ENCODE data around the gene FHL2. TPM values are rescaled to one million over a fixed set of nuclear protein-coding genes. Genes with fewer than 3 reads are reported as not detected.

Gene FHL2
- polyA plus RNA-seq, 1 donor (not counting 4 experiments of a cell fraction or from before 2014, with no cell fraction given), result 132 TPM

DNA sequence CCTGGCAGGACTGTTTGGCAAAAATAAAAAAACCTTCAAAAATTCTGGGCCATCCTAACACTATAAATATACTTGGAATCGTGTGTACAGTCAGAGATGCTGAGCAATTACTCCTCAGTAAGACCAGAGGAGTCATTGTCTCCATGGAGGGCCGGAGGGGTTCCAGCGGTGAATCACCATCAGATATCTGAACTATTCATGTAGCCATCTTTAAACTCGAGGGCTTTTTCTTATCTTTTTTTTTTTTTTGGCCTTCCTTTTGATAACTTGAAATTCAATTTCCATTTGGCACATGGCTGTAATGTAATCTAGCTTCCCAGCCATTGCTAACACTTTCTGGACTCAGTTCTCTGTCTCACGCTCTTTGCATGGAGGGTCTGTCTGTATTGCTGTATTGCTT lies 7.4 kb upstream of the FHL2 start:
- H3K9me3 ChIP-seq (ENCODE audit: control insufficient read depth, low read depth, low read length), result no peaks in the 10 kb centered on the region
- no peaks in the 10 kb centered on the region for H3K79me2 ChIP-seq (ENCODE audit: control insufficient read depth, insufficient read depth, low read length)
- no peaks in the 10 kb centered on the region for H4K20me1 ChIP-seq (ENCODE audit: control insufficient read depth, extremely low read depth, insufficient read depth, low read length)
- no peak overlapping the region for H2AFZ ChIP-seq (ENCODE audit: control insufficient read depth, low read length)
- dilution Hi-C loops (cut with MboI; ENCODE audit: extremely low pct_ligation_motif_present, low sequenced_read_pairs), result no loop called here
- H3K9me1 ChIP-seq (ENCODE audit: control insufficient read depth, extremely low read depth, insufficient read depth, low read length), result no peaks in the 10 kb centered on the region
- TF ChIP-seq, protein P1, sequence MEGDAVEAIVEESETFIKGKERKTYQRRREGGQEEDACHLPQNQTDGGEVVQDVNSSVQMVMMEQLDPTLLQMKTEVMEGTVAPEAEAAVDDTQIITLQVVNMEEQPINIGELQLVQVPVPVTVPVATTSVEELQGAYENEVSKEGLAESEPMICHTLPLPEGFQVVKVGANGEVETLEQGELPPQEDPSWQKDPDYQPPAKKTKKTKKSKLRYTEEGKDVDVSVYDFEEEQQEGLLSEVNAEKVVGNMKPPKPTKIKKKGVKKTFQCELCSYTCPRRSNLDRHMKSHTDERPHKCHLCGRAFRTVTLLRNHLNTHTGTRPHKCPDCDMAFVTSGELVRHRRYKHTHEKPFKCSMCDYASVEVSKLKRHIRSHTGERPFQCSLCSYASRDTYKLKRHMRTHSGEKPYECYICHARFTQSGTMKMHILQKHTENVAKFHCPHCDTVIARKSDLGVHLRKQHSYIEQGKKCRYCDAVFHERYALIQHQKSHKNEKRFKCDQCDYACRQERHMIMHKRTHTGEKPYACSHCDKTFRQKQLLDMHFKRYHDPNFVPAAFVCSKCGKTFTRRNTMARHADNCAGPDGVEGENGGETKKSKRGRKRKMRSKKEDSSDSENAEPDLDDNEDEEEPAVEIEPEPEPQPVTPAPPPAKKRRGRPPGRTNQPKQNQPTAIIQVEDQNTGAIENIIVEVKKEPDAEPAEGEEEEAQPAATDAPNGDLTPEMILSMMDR (optimal IDR thresholded peaks at IDR 0.05 in 1 of 3, IDR thresholded peaks at IDR 0.05 in 1 of 3, conservative IDR thresholded peaks at IDR 0.05 in 1 of 3; ENCODE audit: extremely low read depth in 1 of 3, insufficient read depth in 2 of 3, low read length in 3 of 3), result no peak
- TF ChIP-seq EZH2 (IDR thresholded peaks at IDR 0.05; ENCODE audit: low read length), result no peak
- DNase-seq (ENCODE audit: low read depth, low spot score), result no peak
- H3K27me3 ChIP-seq (ENCODE audit: control insufficient read depth, extremely low read depth, insufficient read depth, low read length), result no peaks in the 10 kb centered on the region
- FAIRE-seq, result peak; percentile 48
- no peak overlapping the region for H3K4me3 ChIP-seq (ENCODE audit: control insufficient read depth in 2 of 3, extremely low read depth in 1 of 3, insufficient read depth in 2 of 3, low read depth in 1 of 3, low read length in 3 of 3)
- H3K4me2 ChIP-seq (ENCODE audit: control insufficient read depth, extremely low read depth, insufficient read depth, low read depth, low read length), result no peak overlapping the region
- H3K4me1 ChIP-seq (ENCODE audit: control insufficient read depth, extremely low read depth, insufficient read depth, low read length), result peaks cover 80% of the 10 kb centered on the region
- no peak overlapping the region for H3K9ac ChIP-seq (ENCODE audit: control insufficient read depth, extremely low read depth, insufficient read depth, low read length)
- no peaks in the 10 kb centered on the region for H3K36me3 ChIP-seq (ENCODE audit: control insufficient read depth in 2 of 2, extremely low read depth in 1 of 2, insufficient read depth in 2 of 2, low read length in 2 of 2)
- H3K27ac ChIP-seq (ENCODE audit: control insufficient read depth, insufficient read depth, low read length), result peak overlapping the region; percentile 94

DNA sequence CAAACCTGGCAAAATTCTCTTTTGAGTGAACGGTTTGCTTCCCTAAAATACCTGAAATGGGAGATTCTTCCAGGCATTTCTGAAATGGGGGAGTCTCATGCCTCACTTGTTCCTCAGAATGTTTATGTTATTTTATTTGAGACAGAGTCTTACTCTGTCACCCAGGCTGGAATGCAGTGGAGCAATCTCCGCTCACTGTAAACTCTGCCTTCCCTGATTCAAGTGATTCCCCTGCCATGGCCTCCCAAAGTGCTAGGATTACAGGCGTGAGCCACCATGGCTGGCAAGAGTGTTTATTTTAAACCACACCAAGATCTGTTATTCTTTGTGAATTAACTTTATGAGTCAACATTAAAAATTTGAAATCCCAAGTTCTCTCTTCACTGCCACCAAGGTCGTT lies 6.4 kb upstream of the FHL2 start:
- Histone ChIP-seq H3K4me1 (ENCODE audit: control insufficient read depth, extremely low read depth, insufficient read depth, low read length) (peaks cover 71% of the 10 kb centered on the region), H3K4me3 (ENCODE audit: control insufficient read depth in 2 of 3, extremely low read depth in 1 of 3, insufficient read depth in 2 of 3, low read depth in 1 of 3, low read length in 3 of 3) (no peak overlapping the region), H3K9me3 (ENCODE audit: control insufficient read depth, low read depth, low read length) (no peaks in the 10 kb centered on the region), H3K9ac (ENCODE audit: control insufficient read depth, extremely low read depth, insufficient read depth, low read length) (no peak overlapping the region), H2AFZ (ENCODE audit: control insufficient read depth, low read length) (no peak overlapping the region), H3K79me2 (ENCODE audit: control insufficient read depth, insufficient read depth, low read length) (no peaks in the 10 kb centered on the region), H3K27me3 (ENCODE audit: control insufficient read depth, extremely low read depth, insufficient read depth, low read length) (no peaks in the 10 kb centered on the region), H3K9me1 (ENCODE audit: control insufficient read depth, extremely low read depth, insufficient read depth, low read length) (no peaks in the 10 kb centered on the region), H3K4me2 (ENCODE audit: control insufficient read depth, extremely low read depth, insufficient read depth, low read depth, low read length) (no peak overlapping the region), H3K36me3 (ENCODE audit: control insufficient read depth in 2 of 2, extremely low read depth in 1 of 2, insufficient read depth in 2 of 2, low read length in 2 of 2) (no peaks in the 10 kb centered on the region), H4K20me1 (ENCODE audit: control insufficient read depth, extremely low read depth, insufficient read depth, low read length) (no peaks in the 10 kb centered on the region), H3K27ac (ENCODE audit: control insufficient read depth, insufficient read depth, low read length) (peak overlapping the region; percentile 94)
- TF ChIP-seq, protein P1 (optimal IDR thresholded peaks at IDR 0.05 in 1 of 3, IDR thresholded peaks at IDR 0.05 in 1 of 3, conservative IDR thresholded peaks at IDR 0.05 in 1 of 3; ENCODE audit: extremely low read depth in 1 of 3, insufficient read depth in 2 of 3, low read length in 3 of 3), result no peak
- no peak for TF ChIP-seq EZH2 (IDR thresholded peaks at IDR 0.05; ENCODE audit: low read length)
- FAIRE-seq (no peak), DNase-seq (ENCODE audit: low read depth, low spot score) (no peak)
- dilution Hi-C loops (cut with MboI; ENCODE audit: extremely low pct_ligation_motif_present, low sequenced_read_pairs), result no loop called here
